ENCODE data around the gene CCDC191. TPM values are rescaled to one million over a fixed set of nuclear protein-coding genes. Genes with fewer than 3 reads are reported as not detected.

CCDC191 gene
- total RNA-seq, 3 donors from 2014 or later, result 3.9 to 6.2 (median 5.0) TPM

GRCh38 chr3:114086356-114086755 lies 30.0 kb upstream of the CCDC191 start:
- H3K9me3 ChIP-seq, result no peaks in the 10 kb centered on the region
- H3K36me3 ChIP-seq (ENCODE audit: low read depth), result no peaks in the 10 kb centered on the region
- DNase-seq (no peak), ATAC-seq (no peak)
- H3K4me1 ChIP-seq (ENCODE audit: low read depth), result no peaks in the 10 kb centered on the region
- intact Hi-C loops (cut with DNase I, micrococcal nuclease), result no loop called here
- no peak for TF ChIP-seq CTCF (IDR thresholded peaks at IDR 0.05)
- no peak overlapping the region for H3K4me3 ChIP-seq

GRCh38 chr3:114083112-114083511 lies 26.8 kb upstream of the CCDC191 start:
- ATAC-seq (no peak), DNase-seq (no peak)
- Histone ChIP-seq H3K9me3 (no peaks in the 10 kb centered on the region), H3K36me3 (ENCODE audit: low read depth) (no peaks in the 10 kb centered on the region), H3K4me1 (ENCODE audit: low read depth) (no peaks in the 10 kb centered on the region), H3K4me3 (no peak overlapping the region)
- no peak for TF ChIP-seq CTCF (IDR thresholded peaks at IDR 0.05)
- intact Hi-C loops (cut with DNase I, micrococcal nuclease), result no loop called here

- H3K9me3 ChIP-seq, result no peaks in the 10 kb centered on the region
- H3K36me3 ChIP-seq (ENCODE audit: low read depth), result no peaks in the 10 kb centered on the region
- TF ChIP-seq CTCF (IDR thresholded peaks at IDR 0.05), result no peak
- H3K4me3 ChIP-seq, result no peak overlapping the region
- H3K4me1 ChIP-seq (ENCODE audit: low read depth), result no peaks in the 10 kb centered on the region
- DNase-seq (no peak), ATAC-seq (no peak)
- intact Hi-C loops (cut with DNase I, micrococcal nuclease), result no loop called here
Measured at GRCh38 chr3:114081037-114081436, 24.7 kb upstream of the CCDC191 start.

- TF ChIP-seq CTCF (IDR thresholded peaks at IDR 0.05), result no peak
- no peaks in the 10 kb centered on the region for H3K9me3 ChIP-seq
- H3K36me3 ChIP-seq (ENCODE audit: low read depth), result no peaks in the 10 kb centered on the region
- no peak for DNase-seq
- no peaks in the 10 kb centered on the region for H3K4me1 ChIP-seq (ENCODE audit: low read depth)
- no peak for ATAC-seq
- no peak overlapping the region for H3K4me3 ChIP-seq
- intact Hi-C loops (cut with DNase I, micrococcal nuclease), result no loop called here
Measured at GRCh38 chr3:114080201-114080600, 23.9 kb upstream of the CCDC191 start.

- intact Hi-C loops (cut with DNase I, micrococcal nuclease), result no loop called here
- no peaks in the 10 kb centered on the region for H3K9me3 ChIP-seq
- ATAC-seq (no peak), DNase-seq (no peak)
- H3K4me1 ChIP-seq (ENCODE audit: low read depth), result no peaks in the 10 kb centered on the region
- no peaks in the 10 kb centered on the region for H3K36me3 ChIP-seq (ENCODE audit: low read depth)
- no peak overlapping the region for H3K4me3 ChIP-seq
- TF ChIP-seq CTCF (IDR thresholded peaks at IDR 0.05), result no peak
Measured at GRCh38 chr3:114079761-114080160, 23.4 kb upstream of the CCDC191 start.

- H3K36me3 ChIP-seq (ENCODE audit: low read depth), result no peaks in the 10 kb centered on the region
- H3K9me3 ChIP-seq, result no peaks in the 10 kb centered on the region
- TF ChIP-seq CTCF (IDR thresholded peaks at IDR 0.05), result no peak
- no peaks in the 10 kb centered on the region for H3K4me1 ChIP-seq (ENCODE audit: low read depth)
- intact Hi-C loops (cut with DNase I, micrococcal nuclease), result no loop called here
- DNase-seq (no peak), ATAC-seq (no peak)
- H3K4me3 ChIP-seq, result no peak overlapping the region
Measured at GRCh38 chr3:114078126-114078525, 21.8 kb upstream of the CCDC191 start.

All from mucosa of descending colon (tissue), 3 donors.